Stimulated activated CD4-positive, alpha-beta T cell treated with anti-CD3 and anti-CD28 coated beads, TNF-alpha, amount 100 ng/mL, for 1 hour (primary cell): ENCODE measurements around the gene ANKRD28.
"Not testable (repeated sequence)": the region's sequence is repeated elsewhere in the genome, so short reads cannot be mapped to it uniquely, and the experiment has no call there.

Experiments used
- DNase-seq, 3 donors: peaks; one replicate each; pipeline ENCODE4 v3.0.0-alpha.2; 2020; ENCODE audit warnings: low read depth in 3 of 3, low spot score in 1 of 3

Gene ANKRD28

DNA sequence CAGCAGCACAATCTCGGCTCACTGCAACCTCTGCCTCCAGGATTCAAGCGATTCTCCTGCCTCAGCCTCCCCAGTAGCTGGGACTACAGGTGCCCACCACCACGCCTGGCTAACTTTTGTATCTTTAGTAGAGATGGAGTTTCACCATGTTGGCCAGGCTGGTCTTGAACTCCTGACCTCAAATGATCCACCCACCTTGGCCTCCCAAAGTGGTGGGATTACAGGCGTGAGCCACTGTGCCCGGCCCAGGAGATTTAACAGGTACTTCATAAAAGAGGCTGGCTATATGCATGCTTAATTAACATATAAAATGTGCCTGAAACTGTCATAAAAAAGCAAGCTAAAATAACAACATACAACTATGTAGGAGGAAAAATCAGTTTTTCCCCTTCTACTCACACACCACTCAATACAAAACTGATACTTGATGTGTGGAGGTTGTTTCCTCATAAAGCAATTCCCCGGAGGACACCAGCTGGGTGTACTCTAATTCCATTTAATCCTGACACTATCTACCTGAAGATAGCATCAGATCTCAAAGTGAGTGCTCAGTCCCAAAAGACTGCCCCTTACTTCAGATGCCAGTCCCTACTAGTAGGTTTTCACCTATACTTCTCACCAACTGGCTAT is 22.7 kb downstream of the ANKRD28 start:
- DNase-seq: not testable (repeated sequence)

DNA sequence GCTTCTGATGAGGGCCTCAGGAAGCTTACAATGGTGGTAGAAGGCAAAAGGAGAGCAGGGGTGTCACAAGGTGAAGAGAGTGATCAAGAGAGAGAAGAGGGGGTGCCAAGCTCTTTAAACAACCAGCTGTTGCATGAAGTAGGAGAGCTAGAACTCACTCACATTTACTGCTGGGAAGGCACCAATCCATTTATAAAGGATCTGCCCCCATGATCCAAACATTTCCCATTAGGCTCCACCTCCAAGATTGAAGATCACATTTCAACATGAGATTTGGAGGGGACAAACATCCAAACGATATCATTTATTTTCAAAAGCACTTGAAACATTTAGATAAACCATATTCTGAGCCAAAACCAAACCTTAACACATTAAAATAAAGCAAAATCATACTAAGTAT is 26.3 kb downstream of the ANKRD28 start:
- no peak for DNase-seq

DNA sequence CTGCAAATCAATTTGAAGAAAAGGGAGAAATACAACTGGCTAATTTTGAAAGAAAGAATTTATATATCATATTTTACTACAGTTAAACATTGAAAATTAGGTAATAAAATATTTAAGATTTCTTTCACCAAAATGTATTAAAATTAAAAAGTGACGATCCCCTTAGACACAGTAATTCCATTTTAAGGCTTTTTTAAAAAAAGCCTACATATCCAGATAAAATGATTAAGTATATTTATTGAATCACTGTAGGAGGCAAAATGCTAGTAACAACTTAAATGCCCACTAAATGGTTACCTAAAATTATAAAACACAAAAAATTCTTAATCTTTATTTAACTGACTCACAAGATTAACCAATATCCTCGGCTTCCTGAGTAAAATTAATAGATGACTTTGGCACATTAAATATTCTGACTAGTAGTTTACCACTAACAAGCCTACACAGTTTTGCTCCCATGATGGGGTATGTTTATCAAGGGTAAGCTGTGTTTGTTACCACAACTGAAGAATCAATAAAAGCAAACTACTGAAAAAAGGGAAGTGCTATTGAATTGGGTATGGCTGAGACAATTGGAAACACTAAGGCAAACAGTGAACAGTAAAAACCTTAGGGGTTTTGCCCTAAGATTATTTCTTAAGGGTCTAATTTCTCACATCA is 28.4 kb downstream of the ANKRD28 start:
- no peak for DNase-seq

DNA sequence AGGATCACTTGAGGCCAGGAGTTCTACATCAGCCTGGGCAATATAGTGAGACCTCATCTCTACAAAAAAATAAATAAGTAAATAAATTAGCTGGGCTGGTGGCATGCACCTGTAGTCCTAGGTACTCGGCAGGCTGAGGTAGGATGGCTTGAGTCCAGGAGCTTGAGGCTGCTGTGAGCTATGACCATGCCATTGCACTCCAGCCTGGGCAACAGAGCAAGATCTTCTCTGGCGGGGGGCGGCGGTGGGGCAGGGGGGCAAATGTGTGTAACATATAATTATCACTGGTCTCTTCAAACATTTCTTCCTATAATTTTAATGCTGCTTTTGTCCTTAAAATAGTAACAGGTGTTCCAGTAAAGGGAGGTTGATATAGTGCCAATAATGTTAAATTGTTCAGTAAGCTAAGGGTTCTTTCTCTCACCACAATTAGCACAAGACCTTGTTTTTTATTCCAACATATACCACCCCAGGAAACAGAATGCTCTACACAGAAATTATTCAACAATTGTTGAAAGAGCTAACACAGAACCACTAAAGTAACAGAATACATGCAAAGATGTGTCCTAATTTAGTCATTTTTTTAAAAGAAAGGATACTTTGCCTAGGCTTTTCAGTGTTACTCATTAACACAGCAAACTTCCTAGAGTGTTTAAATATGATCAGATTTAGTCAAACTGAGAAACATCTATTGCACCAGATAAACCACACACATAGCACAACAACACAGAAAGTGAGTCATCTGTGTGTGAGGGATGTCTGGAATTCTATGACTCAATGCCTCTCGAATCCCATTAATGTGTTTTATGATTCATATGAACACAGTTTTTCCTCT is 29.1 kb downstream of the ANKRD28 start:
- no peak for DNase-seq

DNA sequence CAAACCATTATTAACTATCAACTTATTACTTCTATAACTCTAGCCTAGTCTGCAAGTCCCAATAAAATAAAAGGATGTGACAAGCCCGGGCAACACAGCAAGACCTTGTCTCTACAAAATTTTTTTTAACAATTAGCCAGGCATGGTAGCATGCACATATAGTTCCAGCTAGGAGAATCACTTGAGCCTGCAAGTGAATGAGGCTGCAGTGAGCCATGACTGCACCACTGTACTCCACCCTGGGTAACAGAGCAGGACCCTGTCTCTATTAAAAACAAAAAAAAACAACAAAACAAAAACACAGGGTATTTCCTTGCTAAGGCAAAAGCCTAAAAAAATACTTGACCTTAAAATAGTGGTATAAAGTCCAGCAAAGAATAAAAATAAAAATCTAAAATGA is 31.4 kb downstream of the ANKRD28 start:
- DNase-seq: no peak

DNA sequence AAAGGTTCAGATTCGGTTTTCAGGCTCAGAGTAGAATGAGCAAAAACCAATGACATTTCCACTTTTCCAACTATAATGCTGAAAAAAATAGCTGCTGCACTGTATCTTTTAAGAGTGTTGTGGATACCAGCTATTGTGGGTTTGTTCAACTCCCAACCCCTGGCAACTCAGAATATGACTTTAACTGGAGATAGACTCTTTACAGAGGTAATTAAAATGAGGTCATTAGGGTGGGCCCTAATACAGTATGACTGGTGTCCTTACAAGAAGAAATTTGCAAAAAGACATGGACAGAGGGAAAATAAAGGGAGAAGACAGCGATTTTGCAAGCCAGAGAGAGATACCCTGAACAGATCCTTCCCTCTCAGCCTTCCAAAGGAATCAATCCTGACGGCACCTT is 39.5 kb downstream of the ANKRD28 start:
- no peak for DNase-seq

DNA sequence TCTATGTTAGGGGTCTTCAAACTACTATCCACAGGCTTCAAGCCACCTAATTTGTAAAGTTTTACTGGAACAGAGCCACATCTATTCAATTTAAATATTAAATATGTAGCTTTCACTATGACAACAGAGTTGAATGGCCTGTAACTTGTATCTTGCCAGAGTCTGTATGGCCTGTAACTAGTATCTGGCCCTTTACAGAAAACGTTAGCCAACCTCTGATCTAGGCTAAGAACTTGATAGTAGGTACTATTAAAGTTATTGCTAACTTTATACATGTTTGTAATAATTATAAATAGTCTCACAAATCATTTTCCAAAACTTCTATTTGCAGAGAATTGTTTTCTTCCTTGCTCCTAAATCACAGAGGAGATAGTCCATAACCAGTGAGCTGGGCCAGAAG is 40.0 kb downstream of the ANKRD28 start:
- DNase-seq: no peak

DNA sequence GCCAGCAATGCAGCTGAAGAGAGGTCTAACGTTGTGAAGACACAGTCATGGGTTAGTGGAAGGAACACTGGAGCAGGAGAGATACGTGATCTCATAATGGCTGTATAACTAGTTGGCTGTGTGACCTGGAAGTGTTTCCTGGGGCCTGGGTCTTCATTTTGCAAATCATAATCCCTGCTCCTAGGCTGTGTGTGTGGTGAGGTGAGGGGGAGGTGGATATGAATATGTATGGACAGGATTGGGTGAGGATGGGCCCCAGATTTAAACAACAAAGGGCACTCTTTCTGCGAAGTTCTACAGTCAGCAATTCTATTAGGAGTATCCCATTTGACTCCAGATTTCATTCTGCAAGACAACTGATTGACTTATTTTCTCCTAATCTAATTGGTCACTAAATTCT is 41.3 kb downstream of the ANKRD28 start:
- DNase-seq: no peak

DNA sequence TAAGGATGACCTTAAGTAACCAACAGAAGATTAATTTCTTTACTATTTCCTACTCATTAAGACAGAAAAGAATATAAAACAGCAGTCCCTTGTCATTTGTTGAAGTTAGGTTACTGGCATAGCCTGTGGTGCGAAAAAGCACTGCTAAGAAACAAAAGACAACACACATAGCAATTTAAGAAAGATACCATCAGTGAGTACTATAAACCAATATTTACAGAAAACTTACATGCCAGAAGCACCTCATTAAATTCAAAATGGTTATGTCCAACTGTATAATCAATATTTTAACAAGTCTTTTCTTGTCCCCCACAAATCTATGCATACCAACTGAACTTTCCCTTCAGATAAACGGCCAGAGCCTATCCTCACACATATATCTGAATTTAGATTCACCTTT is 42.0 kb downstream of the ANKRD28 start:
- no peak for DNase-seq

DNA sequence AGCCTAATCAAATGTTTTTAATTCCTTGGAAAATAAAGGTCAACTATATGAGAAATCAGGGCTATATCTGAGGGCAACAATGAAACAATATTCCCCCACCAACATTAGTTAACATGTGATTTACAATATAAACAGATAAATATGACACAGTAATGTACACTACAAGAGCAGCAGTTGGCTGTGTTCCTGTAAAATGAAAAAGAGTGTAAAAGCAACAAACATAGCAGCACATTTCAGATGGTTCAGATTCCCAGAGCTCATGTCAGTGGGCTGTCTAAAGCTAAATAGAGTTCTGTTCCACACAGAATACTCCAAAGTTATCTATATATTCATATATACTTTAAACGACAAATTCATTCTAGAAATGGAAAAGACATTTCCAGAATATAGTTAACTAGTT is 42.6 kb downstream of the ANKRD28 start:
- no peak for DNase-seq

DNA sequence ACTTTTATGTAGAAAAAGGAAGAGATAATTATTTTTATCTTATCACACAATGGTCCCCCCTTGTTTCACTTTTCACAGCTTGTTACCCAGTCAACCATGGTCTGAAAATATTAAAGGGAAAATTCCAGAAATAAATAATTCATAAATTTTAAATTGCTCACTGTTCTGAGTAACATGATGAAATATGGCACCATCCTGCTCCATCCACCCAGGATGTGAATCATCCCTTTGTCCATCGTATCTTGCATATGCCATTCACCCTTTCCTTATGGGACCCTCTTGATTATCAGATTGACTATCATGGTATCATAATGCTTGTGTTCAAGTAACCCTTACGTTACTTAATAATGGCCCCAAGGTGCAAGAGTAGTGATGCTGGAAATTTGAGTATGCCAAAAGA is 43.7 kb downstream of the ANKRD28 start:
- DNase-seq: no peak

DNA sequence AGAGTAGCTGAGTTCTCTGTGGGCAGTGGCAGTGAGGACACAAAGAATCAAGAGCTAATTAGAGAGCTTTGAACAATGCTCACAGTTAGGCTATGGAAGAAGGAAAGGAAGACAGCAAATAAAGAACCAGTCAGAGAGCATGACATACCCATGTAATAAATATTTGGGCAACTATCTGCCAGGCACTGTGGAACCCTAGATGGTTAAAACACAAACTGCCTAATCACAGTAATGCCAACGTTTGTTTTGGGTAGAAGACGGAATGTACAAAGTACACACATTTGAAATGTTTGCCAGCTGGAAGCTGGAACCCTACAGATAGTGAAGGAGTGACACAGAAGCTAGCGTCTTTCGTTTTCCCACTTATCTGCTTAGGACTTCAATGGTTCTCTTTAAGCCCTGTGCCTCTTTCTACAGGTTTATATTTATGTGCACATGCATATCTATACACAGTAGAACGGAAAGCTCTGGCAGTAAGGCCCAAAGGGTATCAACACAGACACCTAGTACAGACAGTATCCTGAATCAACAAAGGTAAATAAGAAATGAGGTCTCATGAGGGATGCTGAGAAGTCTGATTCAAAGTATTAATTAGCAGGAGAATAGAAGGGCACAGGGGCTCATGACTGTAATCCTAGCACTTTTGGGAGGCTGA is 44.6 kb downstream of the ANKRD28 start:
- DNase-seq: no peak

DNA sequence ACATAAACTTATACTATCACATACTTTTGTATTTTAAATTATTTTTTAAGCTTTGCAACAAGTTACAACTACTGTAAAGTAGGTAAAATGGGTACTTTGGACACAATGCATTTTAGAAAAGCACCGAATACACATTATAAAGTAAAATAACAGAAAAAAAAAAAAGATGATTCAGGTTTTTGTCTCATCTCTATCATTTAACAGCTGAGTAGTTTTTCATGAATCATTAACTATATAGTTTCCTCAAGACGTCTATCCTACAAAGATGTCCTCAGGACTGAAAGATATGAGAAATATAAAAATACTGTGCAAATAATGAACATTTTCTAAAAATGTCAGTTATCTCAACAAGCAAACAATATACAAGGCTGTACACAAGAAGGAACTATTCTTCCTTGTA is 46.9 kb downstream of the ANKRD28 start:
- no peak for DNase-seq

DNA sequence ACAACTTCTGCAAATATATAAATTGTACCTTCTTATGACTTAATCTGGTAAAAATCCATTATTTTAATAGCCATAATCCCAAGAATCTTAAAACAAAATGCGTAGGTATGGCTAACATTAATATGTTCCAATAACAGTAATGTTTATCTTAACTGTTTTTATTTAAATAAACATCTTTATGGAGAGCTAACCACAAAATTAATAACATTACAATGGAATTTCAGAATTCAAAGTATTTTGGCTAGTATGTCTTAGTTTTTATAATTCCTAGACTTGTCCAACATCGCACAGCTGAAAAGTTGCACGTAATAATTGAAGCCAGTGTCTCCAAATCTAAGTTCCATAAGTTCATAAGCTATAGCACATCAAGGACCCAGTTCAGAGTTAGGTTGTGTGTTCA is 47.6 kb downstream of the ANKRD28 start:
- no peak for DNase-seq

DNA sequence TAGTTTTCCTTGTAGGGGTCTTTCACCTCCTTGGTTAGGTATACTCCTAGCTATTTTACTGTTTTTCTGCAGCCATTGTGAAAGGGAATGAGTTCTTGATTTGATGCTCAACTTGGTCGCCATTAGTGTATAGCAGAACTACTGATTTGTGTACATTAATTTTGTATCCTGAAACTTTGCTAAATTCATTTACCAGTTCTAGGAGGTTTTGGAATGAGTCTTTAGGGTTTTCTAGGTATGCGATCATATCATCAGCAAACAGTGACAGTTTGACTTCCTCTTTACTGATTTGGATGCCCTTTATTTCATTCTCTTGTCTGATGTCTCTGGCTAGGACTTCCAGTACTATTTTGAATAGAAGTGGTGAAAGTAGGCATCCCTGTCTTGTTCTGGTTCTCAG is 51.9 kb downstream of the ANKRD28 start:
- DNase-seq: not testable (repeated sequence)

DNA sequence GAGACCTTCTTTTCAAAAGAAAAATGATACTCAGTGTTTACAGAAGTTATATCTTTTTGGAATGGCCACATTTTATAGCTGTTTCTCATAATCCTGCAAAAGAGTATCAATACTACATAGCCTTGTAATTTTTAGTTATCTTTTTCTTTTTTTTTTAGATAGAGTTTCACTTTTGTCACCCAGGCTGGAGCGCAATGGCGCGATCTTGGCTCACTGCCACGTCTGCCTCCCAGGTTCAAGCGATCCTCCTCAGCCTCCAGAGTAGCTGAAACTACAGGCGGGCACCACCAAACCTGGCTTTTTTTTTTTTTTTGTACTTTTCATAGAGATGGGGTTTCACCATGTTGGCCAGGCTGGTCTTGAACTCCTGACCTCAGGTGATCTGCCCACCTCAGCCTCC is 53.6 kb downstream of the ANKRD28 start:
- no peak for DNase-seq

DNA sequence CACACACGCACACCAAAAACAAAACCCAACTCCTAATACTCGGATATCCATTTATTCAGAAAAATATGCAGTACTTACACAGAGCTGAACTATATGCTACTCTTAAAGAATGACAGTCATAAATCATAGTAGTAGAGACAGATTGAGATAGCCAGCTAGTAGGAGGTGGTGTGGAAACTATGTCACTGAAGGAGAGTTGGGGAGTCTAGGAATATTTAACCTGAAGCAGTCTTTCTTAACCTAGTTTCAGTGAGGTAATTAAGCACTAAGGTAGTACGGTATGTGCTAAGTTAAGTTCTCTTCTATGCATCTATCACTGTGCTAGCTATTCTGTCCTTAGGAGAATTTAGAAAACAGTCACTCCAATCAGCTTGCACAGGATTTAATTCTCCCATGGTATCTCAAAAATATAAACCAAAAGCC is 54.2 kb downstream of the ANKRD28 start:
- no peak for DNase-seq

DNA sequence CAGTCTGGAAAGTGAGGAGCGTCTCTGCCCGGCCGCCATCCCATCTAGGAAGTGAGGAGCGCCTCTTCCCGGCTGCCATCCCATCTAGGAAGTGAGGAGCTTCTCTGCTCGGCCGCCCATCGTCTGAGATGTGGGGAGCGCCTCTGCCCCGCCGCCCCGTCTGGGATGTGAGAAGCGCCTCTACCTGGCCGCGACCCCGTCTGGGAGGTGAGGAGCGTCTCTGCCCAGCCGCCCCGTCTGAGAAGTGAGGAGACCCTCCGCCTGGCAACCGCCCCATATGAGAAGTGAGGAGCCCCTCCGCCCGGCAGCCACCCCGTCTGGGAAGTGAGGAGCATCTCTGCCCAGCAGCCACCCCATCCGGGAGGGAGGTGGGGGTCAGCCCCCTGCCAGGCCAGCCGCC is 55.5 kb downstream of the ANKRD28 start:
- DNase-seq: not testable (repeated sequence)

DNA sequence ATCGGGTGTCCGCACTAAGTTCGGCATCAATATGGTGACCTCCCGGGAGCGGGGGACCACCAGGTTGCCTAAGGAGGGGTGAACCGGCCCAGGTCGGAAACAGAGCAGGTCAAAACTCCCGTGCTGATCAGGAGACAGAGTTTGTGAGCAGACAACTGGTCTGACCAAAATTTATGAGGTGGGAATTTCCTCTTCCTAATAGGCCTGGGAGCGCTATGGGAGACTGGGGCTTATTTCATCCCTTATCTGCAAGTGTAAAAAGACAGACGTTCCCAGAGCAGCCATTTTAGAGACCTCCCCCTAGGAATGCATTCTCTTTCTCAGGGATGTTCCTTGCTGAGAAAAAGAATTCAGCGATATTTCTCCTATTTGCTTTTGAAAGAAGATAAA is 59.2 kb downstream of the ANKRD28 start:
- DNase-seq: not testable (repeated sequence)

DNA sequence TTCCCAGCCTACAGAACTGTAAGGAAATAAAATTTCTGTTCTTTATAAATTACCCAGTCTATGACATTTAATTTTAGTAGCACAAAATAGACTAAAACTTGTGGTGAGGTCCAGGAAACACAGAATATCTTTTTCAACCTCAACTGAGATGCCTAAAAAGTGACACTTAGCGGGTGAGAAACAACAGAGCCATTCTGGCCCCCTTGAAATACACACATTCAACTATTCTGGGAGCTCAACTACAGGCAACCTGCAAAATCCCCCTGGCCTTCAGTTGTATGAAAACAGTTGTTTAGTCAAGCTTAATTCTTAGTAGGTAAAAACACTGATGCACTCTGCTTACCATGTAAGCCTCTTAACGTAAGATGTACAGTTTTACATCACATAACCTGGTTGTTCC is 66.8 kb downstream of the ANKRD28 start:
- DNase-seq: no peak

DNA sequence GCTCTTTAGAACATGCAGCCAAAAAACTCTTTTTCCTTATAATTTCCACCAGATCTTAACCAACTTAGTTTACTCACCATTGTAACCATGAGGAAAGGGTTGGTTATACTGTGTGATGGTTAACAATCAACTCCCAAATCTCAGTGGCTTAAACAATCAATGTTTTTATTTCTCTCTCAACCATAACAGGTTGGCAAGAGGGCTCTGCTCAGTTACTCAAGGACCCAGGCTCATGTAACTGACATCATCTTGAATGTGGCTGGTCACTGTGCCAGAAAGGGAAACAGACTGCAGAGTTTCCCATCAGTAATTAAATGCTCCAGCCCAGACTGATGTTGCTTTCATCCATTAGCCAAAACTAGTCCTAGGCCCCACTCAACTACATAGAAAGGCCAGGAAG is 69.0 kb downstream of the ANKRD28 start:
- no peak for DNase-seq

DNA sequence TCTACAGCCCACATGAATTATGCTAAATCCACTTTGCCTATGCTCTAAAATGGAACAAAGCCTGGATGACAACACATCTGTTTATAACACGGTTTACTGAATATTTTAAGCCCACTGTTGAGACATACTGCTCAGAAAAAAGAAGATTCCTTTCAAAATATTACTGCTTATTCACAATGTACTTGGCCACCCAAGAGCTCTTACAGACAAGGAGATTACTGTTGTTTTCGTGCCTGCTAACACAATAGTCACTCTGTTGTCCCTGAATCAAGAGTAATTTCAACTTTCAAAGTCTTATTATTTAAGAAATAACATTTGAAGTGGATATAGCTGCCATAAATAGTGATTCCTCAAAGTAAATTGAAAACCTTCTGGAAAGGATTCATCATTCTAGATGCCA is 70.9 kb downstream of the ANKRD28 start:
- DNase-seq: no peak
